Stomach (tissue), 4 donors: Measurements from ENCODE around the gene C11orf65.

Source experiments
- CTCF ChIP-seq, 7 experiments: fragments of 450-650 bp in 4 of 7; fragments of 200-600 bp in 3 of 7; sonication (generic) in 3 of 7; IDR thresholded peaks; one replicate each; pipeline ENCODE4 v1.5.1; 2016 to 2019; ENCODE audit warnings: antibody characterized with exemption in 7 of 7, control low read depth in 2 of 7, mild to moderate bottlenecking in 1 of 7
- POLR2A ChIP-seq, 4 donors: fragments of 450-650 bp; IDR thresholded peaks; one replicate each; pipeline ENCODE4 v1.6.1; 2016; ENCODE audit warnings: antibody characterized with exemption in 4 of 4, control low read depth in 2 of 4, mild to moderate bottlenecking in 1 of 4, moderate library complexity in 1 of 4
- POLR2AphosphoS5 ChIP-seq, 3 donors: sonication (generic); formaldehyde crosslinking; IDR thresholded peaks; one replicate each; pipeline ENCODE4 v1.6.1; 2016; ENCODE audit warnings: antibody characterized with exemption in 3 of 3

DNA sequence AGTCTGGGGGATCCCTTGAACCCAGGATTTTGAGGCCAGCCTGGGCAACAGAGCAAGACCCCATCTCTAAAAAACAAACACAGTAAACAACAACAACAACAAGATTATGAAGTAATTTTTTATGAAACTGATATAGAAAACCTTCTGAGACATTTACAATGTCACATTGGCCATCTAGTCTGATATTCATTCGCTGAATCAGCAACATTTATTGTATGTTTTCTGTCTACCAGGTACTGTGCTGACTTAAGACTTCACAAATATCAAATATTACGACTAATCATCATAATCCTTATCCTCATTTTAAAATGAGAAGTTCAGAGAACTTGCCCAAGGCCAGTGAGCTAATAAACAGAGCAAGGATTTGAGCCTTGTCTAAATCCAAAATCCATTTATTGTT, 123.6 kb downstream of the C11orf65 start:
- no peak for TF ChIP-seq POLR2A (IDR thresholded peaks at IDR 0.05)
- no peak for TF ChIP-seq POLR2AphosphoS5 (IDR thresholded peaks at IDR 0.05)
- no peak for TF ChIP-seq CTCF (IDR thresholded peaks at IDR 0.05)
